Measurements from ENCODE around the gene CFAP46. TPM values are rescaled to one million over a fixed set of nuclear protein-coding genes. Genes with fewer than 3 reads are reported as not detected.
A peak's percentile ranks its signal among the peaks of the same experiment; 100 is the strongest.
"Not testable (repeated sequence)": the region's sequence is repeated elsewhere in the genome, so short reads cannot be mapped to it uniquely, and the experiment has no call there.

The CFAP46 gene
- total RNA-seq, 1 donor from 2014 or later, result 0.20 TPM

DNA sequence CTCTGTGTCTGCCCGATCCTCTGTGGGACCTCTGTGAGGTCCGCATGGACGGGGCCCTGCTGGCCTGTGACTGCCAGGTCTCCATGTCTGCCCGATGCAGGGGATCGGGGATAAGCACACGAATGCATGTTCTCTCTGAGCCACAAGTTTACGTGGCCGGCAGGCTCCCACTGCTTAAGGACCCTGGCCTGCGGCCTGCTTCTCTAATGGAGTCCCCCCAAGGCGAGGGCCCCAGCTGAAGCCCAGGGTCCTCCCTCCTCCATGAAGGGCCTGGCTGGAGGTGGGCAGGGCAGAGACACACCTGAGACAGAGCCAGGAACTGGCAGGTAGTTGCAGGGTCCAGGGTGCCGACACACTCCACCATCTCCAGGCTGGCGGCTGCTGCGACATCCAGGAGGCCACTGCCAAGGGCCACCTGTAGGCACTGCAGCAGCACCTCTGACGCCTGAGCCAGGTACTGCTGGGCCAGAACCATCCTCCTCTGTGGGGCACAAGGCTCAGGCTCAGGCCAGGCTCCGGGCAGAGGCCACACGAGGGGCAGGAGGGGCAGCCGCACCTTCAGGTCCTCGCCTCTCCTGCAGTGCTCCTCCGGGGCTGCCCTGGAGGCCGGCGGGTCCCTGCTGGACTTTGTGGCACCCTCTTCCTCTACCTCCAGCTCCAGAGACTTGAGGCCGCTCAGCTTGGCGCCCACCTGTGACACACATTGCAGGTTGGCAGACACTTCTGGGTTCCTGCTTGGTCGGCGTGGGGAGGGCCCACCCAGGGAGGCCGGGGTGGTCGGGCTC is 95.5 kb downstream of the CFAP46 start:
- no peak for DNase-seq (ENCODE audit: low read depth in 2 of 2)

DNA sequence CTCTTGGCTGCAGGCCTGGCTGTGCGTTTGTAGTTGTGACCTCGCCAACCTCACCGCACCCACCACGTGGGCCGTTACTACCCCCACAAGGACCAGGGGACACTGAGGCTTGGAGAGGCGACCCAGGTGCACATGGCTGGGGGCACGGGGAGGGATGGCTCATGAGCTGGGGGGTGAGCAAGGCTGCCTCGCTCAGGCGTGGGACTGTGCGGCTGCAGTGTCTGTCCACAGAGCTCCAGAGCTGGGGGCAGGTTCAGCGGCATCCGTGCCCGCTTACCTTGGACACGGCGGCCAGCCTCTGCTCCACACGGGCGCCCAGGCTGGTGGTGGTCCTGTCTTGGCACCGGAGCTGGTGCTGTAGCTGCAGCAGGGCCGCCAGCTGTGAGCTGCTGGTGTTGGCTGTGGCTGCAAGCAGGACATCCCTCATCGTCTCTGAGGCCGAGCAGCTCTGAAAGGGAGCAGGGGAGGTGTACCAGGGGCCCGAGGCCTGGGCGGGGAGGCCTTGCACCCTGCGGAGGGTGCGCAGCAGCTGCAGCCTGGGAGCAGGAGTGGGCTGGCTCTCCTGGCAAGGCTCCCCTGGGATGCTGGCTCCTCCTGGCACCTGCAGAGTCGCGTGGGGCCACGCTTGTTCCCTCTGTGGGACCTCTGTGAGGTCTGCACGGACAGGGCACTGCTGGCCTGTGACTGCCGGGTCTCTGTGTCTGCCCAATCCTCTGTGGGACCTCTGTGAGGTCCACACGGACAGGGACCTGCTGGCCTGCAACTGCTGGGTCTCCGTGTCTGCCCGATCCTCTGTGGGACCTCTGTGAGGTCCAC is 96.4 kb downstream of the CFAP46 start:
- DNase-seq (ENCODE audit: low read depth in 2 of 2), result no peak

DNA sequence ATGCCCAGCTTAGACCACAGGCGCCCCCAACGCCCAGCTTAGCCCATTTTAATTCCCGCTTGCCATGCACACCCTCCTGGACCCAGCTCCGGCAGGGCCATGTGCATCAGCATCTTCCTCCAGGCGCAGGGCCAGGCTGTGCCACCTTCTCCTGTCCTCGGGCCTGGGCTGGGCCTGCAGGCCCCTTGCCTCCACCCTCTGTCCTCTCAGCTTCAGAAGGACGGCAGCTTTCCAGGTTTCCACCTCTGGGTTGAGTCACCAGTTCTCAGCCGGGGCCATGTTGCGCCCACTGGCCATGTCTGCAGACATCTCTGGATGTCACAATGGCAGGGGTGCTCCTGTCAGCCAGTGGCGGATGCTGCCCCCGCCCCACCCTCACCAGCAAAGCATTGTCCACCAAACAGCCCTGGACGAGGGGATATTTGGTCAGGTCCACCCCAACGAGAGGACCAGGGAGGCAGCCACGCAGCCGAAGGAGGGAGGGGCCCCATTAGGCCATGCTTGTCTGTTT is 97.3 kb downstream of the CFAP46 start:
- no peak for DNase-seq (ENCODE audit: low read depth in 2 of 2)

DNA sequence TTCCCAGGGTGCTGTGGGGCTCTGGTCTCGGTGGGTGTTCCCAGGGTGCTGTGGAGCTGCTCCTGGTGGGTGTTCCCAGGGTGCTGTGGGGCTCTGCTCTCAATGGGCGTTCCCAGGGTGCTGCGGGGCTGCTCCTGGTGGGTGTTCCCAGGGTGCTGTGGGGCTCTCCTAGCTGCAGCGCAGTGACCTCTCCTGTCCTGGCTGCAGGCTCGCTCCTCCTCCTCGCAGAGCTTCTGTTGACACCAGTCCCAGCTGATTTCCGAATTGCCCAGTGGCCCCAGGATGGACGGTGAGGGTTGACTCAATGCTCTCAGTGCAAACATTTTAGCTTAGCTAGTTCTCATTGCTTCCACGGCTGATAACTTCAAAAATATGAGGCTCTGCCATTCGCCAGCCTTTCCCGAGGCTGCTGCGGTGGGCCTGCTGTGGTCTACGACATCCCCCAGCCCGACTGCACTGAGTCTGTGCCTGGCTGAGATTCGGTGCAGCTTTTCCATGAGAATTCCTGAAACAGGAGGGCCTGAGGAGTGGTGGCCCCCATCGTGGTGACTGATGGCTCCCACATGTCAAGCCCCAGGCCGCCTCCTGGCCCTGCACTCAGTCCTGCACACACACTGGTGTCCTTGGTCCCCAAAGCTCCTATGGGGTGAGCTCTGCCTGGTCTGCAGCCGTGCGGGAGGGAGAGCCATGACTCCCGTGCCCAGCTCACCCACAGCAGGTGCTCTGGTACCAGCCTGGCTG is 98.1 kb downstream of the CFAP46 start:
- no peak for DNase-seq (ENCODE audit: low read depth in 2 of 2)

DNA sequence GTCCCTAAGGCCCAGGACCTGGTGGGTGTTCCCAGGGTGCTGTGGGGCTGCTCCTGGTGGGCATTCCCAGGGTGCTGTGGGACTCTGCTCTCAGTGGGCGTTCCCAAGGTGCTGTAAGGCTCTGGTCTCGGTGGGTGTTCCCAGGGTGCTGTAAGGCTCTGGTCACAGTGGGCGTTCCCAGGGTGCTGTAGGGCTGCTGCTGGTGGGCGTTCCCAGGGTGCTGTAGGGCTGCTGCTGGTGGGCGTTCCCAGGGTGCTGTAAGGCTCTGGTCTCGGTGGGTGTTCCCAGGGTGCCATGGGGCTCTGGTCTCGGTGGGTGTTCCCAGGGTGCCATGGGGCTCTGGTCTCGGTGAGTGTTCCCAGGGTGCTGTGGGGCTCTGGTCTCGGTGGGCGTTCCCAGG is 99.1 kb downstream of the CFAP46 start:
- not testable (repeated sequence) for DNase-seq (ENCODE audit: low read depth in 2 of 2)

DNA sequence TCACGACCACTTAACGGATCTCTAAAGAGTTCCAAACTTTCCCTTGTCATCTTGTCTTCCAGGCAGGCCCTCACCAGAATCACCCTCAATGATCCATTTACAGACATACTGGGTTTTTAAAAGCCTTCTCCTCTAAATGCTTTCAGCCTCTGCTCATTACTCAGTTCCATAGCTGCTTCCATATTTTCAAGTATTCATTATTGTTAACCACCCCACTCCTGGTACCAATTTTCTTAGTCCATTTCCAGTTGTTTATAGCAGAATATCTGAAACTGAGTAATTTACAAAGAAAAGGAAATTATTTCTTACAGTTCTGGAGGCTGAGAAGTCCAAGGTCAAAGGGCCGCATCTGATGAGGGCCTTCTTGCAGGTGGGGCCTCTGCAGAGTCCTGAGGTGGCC is 100.0 kb downstream of the CFAP46 start:
- no peak for DNase-seq (ENCODE audit: low read depth in 2 of 2)

DNA sequence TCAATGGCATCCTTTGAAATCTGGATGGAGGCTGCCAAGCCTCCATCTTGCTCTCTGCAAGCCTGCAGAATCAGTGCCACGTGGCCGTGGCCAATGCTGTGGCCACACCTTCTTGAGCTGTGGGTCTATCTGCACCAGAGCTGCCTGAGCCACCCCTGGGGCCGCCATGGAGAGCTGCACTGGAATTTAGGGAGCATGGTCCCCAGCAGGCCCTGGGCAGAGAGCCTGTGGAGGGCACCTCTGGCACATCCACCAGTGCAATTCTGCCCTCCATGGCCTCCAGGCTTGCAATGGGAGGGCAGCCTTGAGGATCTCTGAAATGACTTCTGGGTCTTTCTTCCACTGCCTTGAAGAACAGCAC is 100.8 kb downstream of the CFAP46 start:
- DNase-seq (ENCODE audit: low read depth in 2 of 2), result no peak

DNA sequence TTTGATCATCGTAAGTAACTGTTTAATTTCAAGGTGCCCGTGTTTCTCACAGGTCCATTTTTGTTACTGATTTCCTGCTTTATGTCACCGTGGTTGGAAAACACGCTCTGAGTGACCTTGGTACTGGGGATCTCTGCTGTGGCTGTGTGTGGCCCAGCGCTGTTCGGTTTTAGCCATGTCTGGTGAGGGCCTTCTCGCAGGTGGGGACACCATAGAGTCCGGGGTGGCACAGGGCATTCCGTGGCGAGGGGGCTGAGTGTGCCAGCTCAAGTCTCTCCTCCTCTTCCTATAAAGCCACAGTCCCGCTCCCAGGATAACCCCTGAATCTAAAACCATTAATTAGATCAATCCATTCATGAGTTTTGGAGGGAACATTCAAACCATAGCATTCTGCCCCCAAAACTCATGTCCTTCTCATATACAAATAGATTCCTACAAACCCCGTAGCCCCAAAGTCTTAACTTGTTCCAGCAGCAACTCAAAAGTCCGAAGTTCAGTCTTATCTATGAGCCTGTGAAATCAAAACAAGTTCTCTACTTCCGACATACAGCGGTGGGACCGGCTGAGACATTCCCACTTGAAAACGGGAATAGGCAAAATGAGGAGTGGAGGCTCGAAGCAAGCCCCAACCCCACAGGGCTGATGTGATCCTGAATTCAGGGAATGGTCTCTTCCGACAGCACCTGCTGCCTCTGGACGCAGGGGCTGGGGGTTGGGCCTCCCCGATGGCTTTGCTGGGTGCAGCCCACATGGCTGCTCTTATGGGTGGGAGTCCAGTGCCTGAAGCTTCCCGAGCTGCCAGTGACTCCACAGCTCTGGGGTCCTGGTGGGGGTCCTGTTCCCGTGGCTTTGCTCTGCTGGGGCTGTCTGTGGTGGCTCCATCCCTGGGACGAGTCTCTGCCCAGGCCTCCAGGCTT is 101.4 kb downstream of the CFAP46 start:
- DNase-seq (ENCODE audit: low read depth in 2 of 2), result no peak

DNA sequence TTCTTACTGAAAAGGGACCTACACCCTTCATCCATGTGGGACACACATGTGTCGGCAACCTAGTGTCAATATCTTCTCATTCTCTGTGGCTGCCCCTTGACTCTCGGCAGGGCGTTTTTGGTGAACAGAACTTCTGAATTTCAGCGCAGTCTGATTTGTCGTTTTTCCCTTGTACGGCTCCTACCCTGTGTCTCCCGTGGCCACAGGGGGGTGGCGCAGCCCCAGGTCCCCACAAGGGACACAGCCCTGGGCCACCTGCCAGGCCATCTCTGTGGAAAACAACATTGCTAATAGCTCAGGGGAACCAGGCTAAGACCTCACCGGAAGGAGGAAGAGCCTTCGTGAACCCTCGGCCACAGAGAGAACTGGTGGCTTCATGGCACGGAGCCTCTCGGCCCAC is 103.3 kb downstream of the CFAP46 start:
- no peak for DNase-seq (ENCODE audit: low read depth in 2 of 2)

DNA sequence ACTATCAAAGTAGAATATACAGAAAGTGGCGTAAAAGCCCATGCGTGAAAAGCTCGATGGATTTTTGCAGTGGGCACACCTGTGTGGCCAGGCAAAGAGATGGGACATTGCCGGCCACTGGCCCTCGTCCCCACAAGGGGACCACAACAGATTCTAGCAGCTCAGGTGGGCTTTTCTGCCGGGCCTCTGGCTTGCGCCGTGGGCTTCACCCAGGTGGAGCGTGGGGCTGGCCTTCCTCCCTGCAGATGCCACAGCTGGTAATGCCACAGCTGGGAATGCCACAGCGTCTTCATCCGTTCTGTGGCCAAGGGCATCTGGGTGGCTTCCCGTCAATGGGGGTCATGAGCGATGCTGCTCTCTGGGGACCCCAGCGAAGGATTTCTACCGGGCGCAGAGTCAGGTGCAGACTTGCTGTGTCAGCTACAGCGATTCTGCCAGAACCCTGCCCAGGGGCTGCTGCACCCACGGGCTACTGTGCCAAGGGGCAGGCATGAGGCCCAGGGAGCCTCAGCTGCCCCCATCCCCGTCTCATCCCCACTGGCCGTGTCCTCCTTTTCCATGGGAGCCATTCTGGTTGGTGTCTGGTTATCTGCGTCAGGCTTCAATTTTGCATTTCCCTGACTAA is 103.9 kb downstream of the CFAP46 start:
- no peak for DNase-seq (ENCODE audit: low read depth in 2 of 2)

DNA sequence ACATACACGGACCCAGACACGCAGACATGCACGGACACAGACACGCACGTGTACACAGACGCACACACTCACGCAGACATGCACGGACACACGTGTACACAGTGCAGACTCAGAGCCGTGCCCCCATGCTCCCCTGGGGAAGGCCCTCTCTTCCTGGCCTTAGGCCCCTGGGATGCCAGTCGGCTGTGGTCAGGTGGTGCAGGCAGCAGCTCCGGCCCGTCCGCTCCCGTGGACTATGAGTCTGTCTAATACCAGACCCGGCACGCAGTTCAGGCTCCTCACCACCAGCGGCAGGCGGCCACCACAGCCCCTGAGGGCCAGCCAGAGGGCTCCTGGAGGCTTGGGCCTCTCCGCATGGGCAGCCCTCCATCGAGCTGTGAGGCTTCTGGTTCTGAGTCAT is 104.5 kb downstream of the CFAP46 start:
- DNase-seq (ENCODE audit: low read depth in 2 of 2), result no peak

DNA sequence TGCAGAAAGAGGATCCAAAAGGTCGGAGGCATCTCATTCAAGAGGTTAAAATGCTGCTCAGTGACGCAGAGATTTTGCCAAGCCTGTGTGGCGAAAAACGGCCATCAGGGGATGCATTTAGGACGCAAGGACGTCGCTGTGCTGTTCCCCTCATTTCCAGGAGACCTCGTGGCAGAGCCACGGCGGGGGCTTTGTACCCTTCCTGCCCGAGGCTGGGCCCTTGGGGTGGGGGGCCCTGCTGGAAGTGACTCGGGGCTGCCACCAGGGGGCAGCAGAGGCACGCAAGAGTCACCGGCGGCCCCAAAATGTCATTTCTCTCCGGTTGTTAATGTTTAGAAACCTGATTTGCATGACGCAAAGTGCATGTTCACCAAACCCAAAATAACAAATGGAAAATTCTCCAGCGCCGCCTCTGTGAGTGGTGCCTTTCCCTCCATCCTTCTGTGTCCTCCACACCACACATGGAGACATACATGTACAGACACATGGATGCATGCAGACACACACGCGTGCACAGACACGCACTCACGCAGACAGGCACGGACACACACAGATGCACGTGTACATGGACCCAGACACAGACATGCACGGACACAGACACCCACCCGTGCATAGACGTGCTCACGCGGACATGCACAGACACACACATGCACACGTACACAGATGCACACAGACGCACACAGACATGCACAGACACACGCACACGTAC is 105.4 kb downstream of the CFAP46 start:
- peak; percentile 31 to 57 for DNase-seq (ENCODE audit: low read depth in 2 of 2)

DNA sequence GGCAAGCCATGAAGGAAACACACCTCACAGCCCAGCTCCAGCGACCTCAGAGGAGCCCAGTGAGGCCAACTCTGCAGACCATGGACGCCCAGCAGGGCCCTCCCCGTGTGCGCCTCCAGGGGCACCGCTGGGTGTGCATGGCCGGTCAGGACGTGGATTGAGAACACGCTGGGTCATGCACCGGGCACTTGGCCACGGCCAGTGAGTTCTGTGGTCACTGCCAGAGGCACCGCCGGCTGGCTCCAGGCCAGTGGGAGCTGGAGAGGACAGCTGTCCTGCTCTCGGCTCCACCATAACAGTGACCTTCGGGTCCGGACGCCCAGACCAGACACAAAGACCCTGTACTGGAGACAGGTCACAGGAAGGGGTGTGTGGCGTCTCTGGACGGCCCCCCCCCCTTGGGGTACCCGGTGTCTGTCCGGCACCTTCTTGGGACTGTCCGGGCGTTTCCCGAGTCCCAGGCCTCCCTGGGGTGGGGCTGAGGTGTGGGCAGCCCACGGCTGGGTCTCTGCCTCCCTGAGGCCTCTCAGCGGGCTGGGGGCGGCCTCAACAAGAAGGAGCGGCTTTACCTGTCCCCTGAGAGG is 106.0 kb downstream of the CFAP46 start:
- DNase-seq (ENCODE audit: low read depth in 2 of 2), result no peak

DNA sequence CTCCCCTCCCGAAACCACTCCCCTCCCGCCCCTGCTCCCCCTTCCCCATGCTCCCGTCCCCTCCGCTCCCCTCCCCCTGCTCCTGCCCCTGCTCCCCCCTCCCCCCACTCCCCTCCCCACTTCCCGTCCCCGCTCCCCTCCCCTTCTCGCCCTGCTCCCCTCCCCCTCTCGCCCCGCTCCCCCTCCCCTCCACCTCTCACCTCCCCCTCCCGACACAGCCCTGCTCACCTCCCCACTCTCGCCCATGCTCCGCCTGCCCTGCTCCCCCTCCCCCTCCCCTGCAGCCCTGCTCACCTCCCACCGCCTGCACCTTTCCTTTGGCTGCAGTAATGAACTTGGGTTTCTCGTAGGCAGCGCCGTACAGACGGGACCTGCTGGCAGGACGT is 106.5 kb downstream of the CFAP46 start:
- no peak for DNase-seq (ENCODE audit: low read depth in 2 of 2)

DNA sequence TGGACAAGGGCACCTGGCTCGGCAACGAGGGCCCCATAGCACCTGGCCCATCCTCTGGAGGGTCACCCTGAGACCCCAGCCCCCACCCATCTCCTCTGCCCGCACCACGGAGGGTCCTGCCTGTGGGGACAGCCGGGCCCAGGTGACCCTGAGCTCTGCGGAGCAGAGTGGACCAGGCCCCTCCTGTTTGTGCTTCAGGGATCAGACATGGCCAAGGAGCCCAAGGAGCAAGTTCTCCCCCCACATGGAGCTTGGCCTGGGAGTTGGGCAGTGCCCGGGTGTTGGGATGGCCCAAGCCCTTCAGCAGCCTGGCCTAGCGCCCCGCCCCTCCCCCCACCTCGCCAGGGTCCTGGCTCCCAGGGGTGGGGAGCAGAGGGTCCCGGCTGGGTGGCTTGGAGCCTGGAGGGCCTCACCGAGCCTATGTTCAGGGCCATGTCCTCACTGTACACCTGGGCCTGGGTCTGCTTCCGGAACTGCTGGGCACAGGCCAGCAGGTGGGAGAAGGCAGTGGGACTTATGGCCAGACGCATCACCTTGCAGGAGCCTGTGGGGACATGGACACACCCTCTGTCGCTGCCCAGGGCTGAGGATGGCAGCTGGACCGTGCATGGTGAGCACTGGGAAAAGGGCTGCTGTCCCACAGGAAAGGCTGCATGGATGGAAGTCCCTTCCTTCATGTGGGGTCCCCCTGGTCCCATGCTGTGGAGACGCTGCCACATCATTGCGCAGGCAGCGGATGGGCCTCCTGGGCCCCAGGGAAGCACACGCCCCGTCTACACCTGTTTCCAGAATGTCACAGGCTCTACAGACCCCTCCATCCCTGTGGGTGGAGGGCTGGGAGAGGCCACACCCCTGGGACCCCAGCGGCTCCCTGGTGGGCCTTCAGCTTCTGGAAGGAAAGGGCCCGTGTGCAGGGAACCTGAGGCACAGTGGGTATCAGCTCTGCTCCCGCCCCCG is 107.2 kb downstream of the CFAP46 start:
- no peak for DNase-seq (ENCODE audit: low read depth in 2 of 2)

DNA sequence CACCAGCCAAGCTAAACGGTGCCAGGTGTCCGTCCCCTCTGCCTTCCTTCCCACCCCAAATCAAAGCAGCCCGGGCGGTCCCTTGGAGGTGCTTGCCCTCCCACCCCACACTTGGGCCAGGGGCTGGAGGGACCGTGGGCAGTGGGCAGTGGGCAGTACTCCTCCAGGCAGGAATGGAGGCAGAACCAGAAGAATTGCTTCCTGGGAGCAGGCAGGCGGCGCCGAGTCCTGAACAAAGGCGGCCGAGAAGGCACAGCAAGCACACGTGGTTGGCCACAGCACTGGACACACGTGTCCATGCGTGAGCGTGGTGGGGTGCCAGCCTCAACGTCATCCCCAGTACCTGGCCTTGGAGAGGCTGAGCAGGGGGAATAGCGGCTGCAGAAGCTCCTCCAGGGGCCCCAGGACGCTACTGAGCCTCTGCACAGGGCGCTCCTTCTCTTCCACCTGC is 108.0 kb downstream of the CFAP46 start:
- no peak for DNase-seq (ENCODE audit: low read depth in 2 of 2)

DNA sequence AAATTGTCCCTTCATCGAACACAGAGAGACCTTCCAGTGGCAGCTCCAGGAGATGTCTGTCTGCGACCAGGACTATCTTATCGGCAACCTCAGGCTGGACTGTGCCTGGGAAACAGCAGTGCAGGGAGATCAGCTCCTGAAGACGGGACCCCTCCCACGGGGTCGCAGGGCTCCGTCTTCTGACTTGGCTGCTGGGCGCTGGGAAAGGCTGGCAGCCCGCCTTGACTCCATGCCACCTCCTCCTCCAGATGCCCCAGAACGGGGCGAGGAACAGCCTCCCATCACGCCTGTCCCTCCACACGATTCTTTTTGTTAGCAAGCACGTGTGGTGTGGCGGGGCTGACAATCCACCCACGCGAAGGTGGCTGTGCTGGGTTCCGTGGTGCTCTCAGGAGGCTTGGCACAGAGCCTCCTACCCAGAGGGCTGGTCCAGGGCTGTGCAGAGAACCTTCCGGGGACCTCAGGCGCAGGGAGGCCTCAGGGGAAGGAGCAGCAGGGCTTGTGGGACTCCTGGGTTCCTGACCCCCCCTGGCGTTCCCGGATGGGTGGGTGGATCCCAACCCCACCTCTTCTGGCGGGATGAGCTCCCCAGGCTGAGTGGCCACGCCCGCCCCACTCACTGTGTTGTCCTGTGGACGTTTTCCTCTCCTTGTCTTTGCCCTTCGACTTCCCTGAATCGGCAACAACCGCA is 108.8 kb downstream of the CFAP46 start:
- DNase-seq (ENCODE audit: low read depth in 2 of 2), result no peak

Measured in lung microvascular endothelial cell (primary cell).